PC-9 (cell line): ENCODE measurements around the gene SARS2. TPM values are rescaled to one million over a fixed set of nuclear protein-coding genes. Genes with fewer than 3 reads are reported as not detected.

Source experiments
- BruUV-seq: library from RNA; stranded (reverse); fragments of 400-500 nt; replicated peaks from 2 replicates; lab custom pipeline; 2021; lab: Mats Ljungman, UMichigan
- CTCF ChIA-PET: fragments of 300-600 bp; sonication (Branson Sonifier 250); formaldehyde crosslinking; loops from one replicate; lab custom pipeline; 2022; ENCODE audit warnings: antibody characterized with exemption; lab: Charles Lee
- POLR2A ChIA-PET: fragments of 300-600 bp; sonication (Branson Sonifier 250); formaldehyde crosslinking; loops from one replicate; lab custom pipeline; 2022; ENCODE audit warnings: antibody characterized with exemption; ENCODE audit not compliant: unreplicated experiment; lab: Charles Lee
- DNase-seq, 2 experiments: peaks; one replicate each; pipeline versions ENCODE4 v3.0.0 to v3.0.0-alpha.2; 2015 to 2022; ENCODE audit warnings: mixed read lengths in 1 of 2
- H2AFZ ChIP-seq: fragments of 200-600 bp; sonication (generic); 2 replicates; pipeline ENCODE4 v1.8.1; 2017; ENCODE audit warnings: antibody characterized with exemption
- H3F3A ChIP-seq: fragments of 200-600 bp; sonication (generic); 2 replicates; pipeline ENCODE4 v1.8.1; 2017; ENCODE audit warnings: antibody characterized with exemption, mild to moderate bottlenecking, low read depth; ENCODE audit not compliant: insufficient read depth
- H3K27ac ChIP-seq: fragments of 200-600 bp; sonication (generic); 2 replicates; pipeline ENCODE4 v1.6.1; 2016; ENCODE audit warnings: mixed run types
- H3K27me3 ChIP-seq: fragments of 200-600 bp; sonication (generic); 2 replicates; pipeline ENCODE4 v1.6.1; 2016; ENCODE audit warnings: low read depth, mixed run types; ENCODE audit not compliant: insufficient read depth
- H3K36me3 ChIP-seq: fragments of 200-600 bp; sonication (generic); 2 replicates; pipeline ENCODE4 v1.6.1; 2016; ENCODE audit warnings: low read depth, mixed run types
- H3K4me1 ChIP-seq: fragments of 200-600 bp; sonication (generic); replicated peaks from 2 replicates; pipeline ENCODE4 v1.6.1; 2016; ENCODE audit warnings: mixed run types; ENCODE audit not compliant: insufficient read depth
- H3K4me2 ChIP-seq: fragments of 200-600 bp; sonication (generic); 2 replicates; pipeline ENCODE4 v1.6.1; 2017; ENCODE audit warnings: mixed run types
- H3K4me3 ChIP-seq: fragments of 200-600 bp; sonication (generic); 2 replicates; pipeline ENCODE4 v1.6.1; 2016; ENCODE audit warnings: mixed run types
- H3K79me2 ChIP-seq: fragments of 200-600 bp; sonication (generic); 2 replicates; pipeline ENCODE4 v1.6.1; 2017; ENCODE audit warnings: low read depth, mixed run types
- H3K9me2 ChIP-seq: fragments of 200-600 bp; sonication (generic); 2 replicates; pipeline ENCODE4 v1.8.1; 2017; ENCODE audit warnings: mild to moderate bottlenecking; ENCODE audit not compliant: insufficient read depth
- H3K9me3 ChIP-seq: fragments of 200-600 bp; sonication (generic); 2 replicates; pipeline ENCODE4 v1.8.1; 2016; ENCODE audit warnings: low read depth; ENCODE audit not compliant: insufficient read depth
- H4K20me1 ChIP-seq: fragments of 200-600 bp; sonication (generic); 2 replicates; pipeline ENCODE4 v1.8.1; 2017; ENCODE audit not compliant: insufficient read depth
- CTCF ChIP-seq: fragments of 200-600 bp; sonication (generic); conservative IDR thresholded peaks from 2 replicates; pipeline ENCODE4 v1.6.1; 2017; ENCODE audit warnings: mixed run types, antibody characterized with exemption, mild to moderate bottlenecking, moderate library complexity
- EZH2 ChIP-seq: fragments of 200-600 bp; sonication (generic); IDR thresholded peaks from 2 replicates; pipeline ENCODE4 v1.8.0; 2017; ENCODE audit warnings: antibody characterized with exemption, low read depth
- intact Hi-C: fragments of 100-400 bp; cut with micrococcal nuclease; formaldehyde crosslinking; loops from one replicate; pipeline ENCODE4 v1.10.0; 2022; ENCODE audit not compliant: unreplicated experiment
- total RNA-seq: library from RNA; stranded (reverse); gene quantifications from 2 replicates; pipeline ENCODE4 v1.2.3, GENCODE V29; 2021

SARS2 gene
- total RNA-seq, 1 experiment from 2014 or later = 33.7 TPM

GRCh38 chr19:38917921-38918491 lies 12.6 kb downstream of the SARS2 start:
- Histone ChIP-seq H3K79me2 (no peaks in the 10 kb centered on the region), H3K9me3 (no peaks in the 10 kb centered on the region), H3K27ac (no peak overlapping the region), H4K20me1 (no peaks in the 10 kb centered on the region), H3K4me2 (no peak overlapping the region), H3K9me2 (no peaks in the 10 kb centered on the region), H3K36me3 (no peaks in the 10 kb centered on the region), H3K27me3 (no peaks in the 10 kb centered on the region), H2AFZ (no peak overlapping the region), H3K4me1 (no peaks in the 10 kb centered on the region), H3F3A (peaks cover 9% of the 10 kb centered on the region; the same call in 1 of the 2 replicates), H3K4me3 (no peak overlapping the region)
- POLR2A ChIA-PET = no interaction called here
- no TSS peak for BruUV-seq
- CTCF ChIA-PET = no interaction called here
- no peak for TF ChIP-seq EZH2
- no peak; the same call in 1 of the 2 replicates for TF ChIP-seq CTCF
- peak in 1 of 2 experiments; percentile 16 for DNase-seq
- intact Hi-C loops = no loop called here

GRCh38 chr19:38917516-38917915 lies 13.0 kb downstream of the SARS2 start:
- ChIA-PET CTCF (no interaction called here), POLR2A (no interaction called here)
- peaks cover 13% of the 10 kb centered on the region; the same call in 1 of the 2 replicates for H3F3A ChIP-seq
- no peak overlapping the region for H3K4me3 ChIP-seq
- H3K4me2 ChIP-seq = no peak overlapping the region
- no TSS peak for BruUV-seq
- TF ChIP-seq CTCF = no peak
- no peak for TF ChIP-seq EZH2
- no peak for DNase-seq
- no peaks in the 10 kb centered on the region for H3K79me2 ChIP-seq
- H4K20me1 ChIP-seq = no peaks in the 10 kb centered on the region
- H3K9me3 ChIP-seq = no peaks in the 10 kb centered on the region
- intact Hi-C loops = no loop called here
- H3K27me3 ChIP-seq = no peaks in the 10 kb centered on the region
- H3K27ac ChIP-seq = no peak overlapping the region
- H3K4me1 ChIP-seq = no peaks in the 10 kb centered on the region
- no peaks in the 10 kb centered on the region for H3K36me3 ChIP-seq
- no peak overlapping the region for H2AFZ ChIP-seq
- no peaks in the 10 kb centered on the region for H3K9me2 ChIP-seq

- TF ChIP-seq CTCF (no peak), EZH2 (no peak)
- no peaks in the 10 kb centered on the region for H3K79me2 ChIP-seq
- H3K9me3 ChIP-seq = no peaks in the 10 kb centered on the region
- no peak for DNase-seq
- CTCF ChIA-PET = interaction anchor here (0.5 kb wide), 1 partner anchor 183 kb away, joined by 6 read pairs; no protein-coding TSS in a partner anchor
- intact Hi-C loops = no loop called here
- no peak overlapping the region for H3K4me3 ChIP-seq
- no peak overlapping the region for H3K27ac ChIP-seq
- H3K36me3 ChIP-seq = no peaks in the 10 kb centered on the region
- H2AFZ ChIP-seq = no peak overlapping the region
- POLR2A ChIA-PET = no interaction called here
- H3K4me2 ChIP-seq = no peak overlapping the region
- BruUV-seq = no TSS peak
- H3K27me3 ChIP-seq = no peaks in the 10 kb centered on the region
- no peaks in the 10 kb centered on the region for H3K9me2 ChIP-seq
- H3K4me1 ChIP-seq = no peaks in the 10 kb centered on the region
- H3F3A ChIP-seq = peaks cover 13% of the 10 kb centered on the region; the same call in 1 of the 2 replicates
- no peaks in the 10 kb centered on the region for H4K20me1 ChIP-seq
Observed at GRCh38 chr19:38915329-38916321, 14.9 kb downstream of the SARS2 start.
